CD4-positive, CD25-positive, alpha-beta regulatory T cell (primary cell): Measurements from ENCODE around the gene CCDC3. TPM values are rescaled to one million over a fixed set of nuclear protein-coding genes. Genes with fewer than 3 reads are reported as not detected.

ENCODE experiments used
- ATAC-seq, 2 donors: fragments of 150-1000 bp; cut with Tn5 transposase; one replicate each; pipeline ENCODE4 v1.10.0; 2021; ENCODE audit warnings: low read depth in 2 of 2, moderate number of reproducible peaks in 2 of 2, moderate library complexity in 1 of 2
- DNase-seq, 3 donors: peaks; one replicate each; pipeline versions ENCODE4 v3.0.0 to v3.0.0-alpha.2; 2012 to 2022; ENCODE audit warnings: mixed read lengths in 1 of 3
- H3K27ac ChIP-seq: one replicate; pipeline ENCODE4 v1.7.0; 2013; ENCODE audit warnings: mild to moderate bottlenecking, low read length; ENCODE audit not compliant: insufficient read depth, poor library complexity, severe bottlenecking
- H3K27me3 ChIP-seq: one replicate; pipeline ENCODE4 v1.7.0; 2013; ENCODE audit warnings: low read length; ENCODE audit not compliant: control insufficient read depth, insufficient read depth
- H3K36me3 ChIP-seq: one replicate; pipeline ENCODE4 v1.7.0; 2013; ENCODE audit warnings: mild to moderate bottlenecking, low read length, moderate library complexity; ENCODE audit not compliant: control insufficient read depth, insufficient read depth
- H3K4me1 ChIP-seq: 2 replicates; pipeline ENCODE4 v1.7.0; 2013; ENCODE audit warnings: mild to moderate bottlenecking, low read length; ENCODE audit not compliant: insufficient read depth, control insufficient read depth, poor library complexity, severe bottlenecking
- H3K4me3 ChIP-seq: one replicate; pipeline ENCODE4 v1.7.0; 2013; ENCODE audit warnings: low read depth, mild to moderate bottlenecking, low read length, moderate library complexity
- H3K9me3 ChIP-seq, 2 experiments: 1 replicate in 1 of 2; 2 replicates in 1 of 2; pipeline ENCODE4 v1.7.0; 2013; ENCODE audit warnings: low read length in 2 of 2, mild to moderate bottlenecking in 1 of 2, moderate library complexity in 1 of 2; ENCODE audit not compliant: control insufficient read depth in 2 of 2
- H3K27ac Mint-ChIP-seq, 3 donors: one replicate each; pipeline ENCODE4 v1.8.0; 2020 to 2022; ENCODE audit warnings: mild to moderate bottlenecking in 3 of 3, mixed read lengths in 3 of 3, moderate library complexity in 2 of 3
- H3K27me3 Mint-ChIP-seq: one replicate; pipeline ENCODE4 v1.8.0; 2022; ENCODE audit warnings: mild to moderate bottlenecking, mixed read lengths
- H3K36me3 Mint-ChIP-seq: one replicate; pipeline ENCODE4 v1.8.0; 2020; ENCODE audit warnings: mixed read lengths
- H3K4me1 Mint-ChIP-seq, 4 donors: one replicate each; pipeline ENCODE4 v1.8.0; 2020 to 2022; ENCODE audit warnings: mixed read lengths in 4 of 4, mild to moderate bottlenecking in 1 of 4
- H3K4me3 Mint-ChIP-seq, 4 donors: one replicate each; pipeline ENCODE4 v1.8.0; 2020 to 2022; ENCODE audit warnings: mild to moderate bottlenecking in 4 of 4, mixed read lengths in 4 of 4, moderate library complexity in 3 of 4
- H3K9me3 Mint-ChIP-seq, 7 donors: one replicate each; pipeline ENCODE4 v1.8.0; 2020 to 2022; ENCODE audit warnings: mixed read lengths in 7 of 7, mild to moderate bottlenecking in 3 of 7, moderate library complexity in 2 of 7
- polyA plus RNA-seq, 4 donors: library from polyadenylated mRNA; unstranded; fragments of 300-500 nt; fragmentation: Illumina TruSeq; gene quantifications; one replicate each; pipeline ENCODE4 v1.2.3, GENCODE V29; 2021
- total RNA-seq: library from RNA; stranded (reverse); gene quantifications from one replicate; pipeline ENCODE4 v1.2.3, GENCODE V29; 2022

CCDC3 gene
- total and polyA plus RNA-seq, 5 donors from 2014 or later: 0.15 TPM; not detected in 4

GRCh38 chr10:12929381-12929780 lies 72.1 kb downstream of the CCDC3 start:
- H3K4me3 ChIP-seq: no peak overlapping the region
- Mint-ChIP-seq H3K27ac (no peak overlapping the region), H3K27me3 (peaks cover 4% of the 10 kb centered on the region), H3K4me3 (no peak overlapping the region), H3K4me1 (no peaks in the 10 kb centered on the region), H3K9me3 (peaks cover 0 to 12% (median 2%) of the 10 kb centered on the region in 7 donors), H3K36me3 (no peaks in the 10 kb centered on the region)
- no peaks in the 10 kb centered on the region for H3K36me3 ChIP-seq
- DNase-seq (no peak), ATAC-seq (no peak)
- H3K27me3 ChIP-seq: peaks cover 3% of the 10 kb centered on the region
- no peaks in the 10 kb centered on the region for H3K9me3 ChIP-seq
- H3K4me1 ChIP-seq: no peaks in the 10 kb centered on the region
- H3K27ac ChIP-seq: no peak overlapping the region

- Mint-ChIP-seq H3K4me1 (no peaks in the 10 kb centered on the region), H3K9me3 (peaks cover 0 to 12% (median 0%) of the 10 kb centered on the region in 7 donors), H3K4me3 (no peak overlapping the region), H3K36me3 (no peaks in the 10 kb centered on the region), H3K27me3 (peaks cover 4% of the 10 kb centered on the region), H3K27ac (no peak overlapping the region)
- Histone ChIP-seq H3K27me3 (peaks cover 3% of the 10 kb centered on the region), H3K4me1 (no peaks in the 10 kb centered on the region), H3K36me3 (no peaks in the 10 kb centered on the region), H3K4me3 (no peak overlapping the region), H3K9me3 (no peaks in the 10 kb centered on the region), H3K27ac (no peak overlapping the region)
- DNase-seq: no peak
- ATAC-seq: no peak
These were observed 72.9 kb downstream of the CCDC3 start for GRCh38 chr10:12928571-12928970.

- Mint-ChIP-seq H3K27me3 (peaks cover 4% of the 10 kb centered on the region), H3K4me3 (no peak overlapping the region), H3K4me1 (no peaks in the 10 kb centered on the region), H3K27ac (no peak overlapping the region), H3K9me3 (peaks cover 0 to 11% (median 0%) of the 10 kb centered on the region in 7 donors), H3K36me3 (no peaks in the 10 kb centered on the region)
- Histone ChIP-seq H3K4me3 (no peak overlapping the region), H3K36me3 (no peaks in the 10 kb centered on the region), H3K4me1 (no peaks in the 10 kb centered on the region), H3K27me3 (peaks cover 3% of the 10 kb centered on the region), H3K27ac (no peak overlapping the region), H3K9me3 (no peaks in the 10 kb centered on the region)
- ATAC-seq (no peak), DNase-seq (no peak)
These were observed 73.6 kb downstream of the CCDC3 start for GRCh38 chr10:12927896-12928295.

- no peaks in the 10 kb centered on the region for H3K4me1 Mint-ChIP-seq
- H3K9me3 Mint-ChIP-seq: peaks cover 0 to 9% (median 1%) of the 10 kb centered on the region in 7 donors
- H3K36me3 Mint-ChIP-seq: no peaks in the 10 kb centered on the region
- ATAC-seq: no peak
- no peaks in the 10 kb centered on the region for H3K27me3 Mint-ChIP-seq
- Histone ChIP-seq H3K9me3 (no peaks in the 10 kb centered on the region), H3K27ac (no peak overlapping the region), H3K36me3 (no peaks in the 10 kb centered on the region), H3K4me1 (no peaks in the 10 kb centered on the region), H3K27me3 (peaks cover 3% of the 10 kb centered on the region), H3K4me3 (no peak overlapping the region)
- no peak overlapping the region for H3K4me3 Mint-ChIP-seq
- H3K27ac Mint-ChIP-seq: no peak overlapping the region
- DNase-seq: no peak
These were observed 75.7 kb downstream of the CCDC3 start for GRCh38 chr10:12925845-12926244.

GRCh38 chr10:12924911-12925310 lies 76.6 kb downstream of the CCDC3 start:
- no peaks in the 10 kb centered on the region for H3K4me1 Mint-ChIP-seq
- H3K27ac Mint-ChIP-seq: no peak overlapping the region
- DNase-seq: no peak
- no peak overlapping the region for H3K4me3 Mint-ChIP-seq
- H3K9me3 Mint-ChIP-seq: peaks cover 0 to 9% (median 1%) of the 10 kb centered on the region in 7 donors
- no peaks in the 10 kb centered on the region for H3K36me3 Mint-ChIP-seq
- H3K9me3 ChIP-seq: no peaks in the 10 kb centered on the region
- H3K27ac ChIP-seq: no peak overlapping the region
- H3K27me3 Mint-ChIP-seq: no peaks in the 10 kb centered on the region
- no peak for ATAC-seq
- H3K36me3 ChIP-seq: no peaks in the 10 kb centered on the region
- no peaks in the 10 kb centered on the region for H3K4me1 ChIP-seq
- no peak overlapping the region for H3K4me3 ChIP-seq
- H3K27me3 ChIP-seq: peaks cover 3% of the 10 kb centered on the region

- no peak overlapping the region for H3K27ac ChIP-seq
These were observed 79.2 kb downstream of the CCDC3 start for GRCh38 chr10:12922117-12922900.

GRCh38 chr10:12921163-12921562 lies 80.3 kb downstream of the CCDC3 start:
- Histone ChIP-seq H3K9me3 (no peaks in the 10 kb centered on the region), H3K36me3 (no peaks in the 10 kb centered on the region), H3K4me1 (no peaks in the 10 kb centered on the region), H3K27me3 (peaks cover 1% of the 10 kb centered on the region), H3K4me3 (no peak overlapping the region), H3K27ac (no peak overlapping the region)
- Mint-ChIP-seq H3K27me3 (peaks cover 9% of the 10 kb centered on the region), H3K4me1 (no peaks in the 10 kb centered on the region), H3K36me3 (no peaks in the 10 kb centered on the region), H3K4me3 (no peak overlapping the region), H3K9me3 (peaks cover 0 to 9% (median 0%) of the 10 kb centered on the region in 7 donors), H3K27ac (no peak overlapping the region)
- ATAC-seq (no peak), DNase-seq (no peak)

More at GRCh38 chr10:12922117-12922900, 79.2 kb downstream of the CCDC3 start:
- Mint-ChIP-seq H3K4me1 (no peaks in the 10 kb centered on the region), H3K27me3 (peaks cover 4% of the 10 kb centered on the region), H3K36me3 (no peaks in the 10 kb centered on the region), H3K9me3 (peaks cover 0 to 9% (median 1%) of the 10 kb centered on the region in 7 donors), H3K27ac (no peak overlapping the region), H3K4me3 (no peak overlapping the region)
- no peaks in the 10 kb centered on the region for H3K9me3 ChIP-seq
- no peaks in the 10 kb centered on the region for H3K4me1 ChIP-seq
- H3K36me3 ChIP-seq: no peaks in the 10 kb centered on the region
- peaks cover 3% of the 10 kb centered on the region for H3K27me3 ChIP-seq
- ATAC-seq (no peak), DNase-seq (no peak)
- H3K4me3 ChIP-seq: no peak overlapping the region

GRCh38 chr10:12919574-12919973 lies 81.9 kb downstream of the CCDC3 start:
- Histone ChIP-seq H3K4me1 (no peaks in the 10 kb centered on the region), H3K36me3 (no peaks in the 10 kb centered on the region), H3K27me3 (no peaks in the 10 kb centered on the region), H3K27ac (no peak overlapping the region), H3K9me3 (no peaks in the 10 kb centered on the region), H3K4me3 (no peak overlapping the region)
- Mint-ChIP-seq H3K4me3 (no peak overlapping the region), H3K4me1 (no peaks in the 10 kb centered on the region), H3K9me3 (peaks cover 0 to 2% (median 0%) of the 10 kb centered on the region in 7 donors), H3K27ac (no peak overlapping the region), H3K27me3 (peaks cover 16% of the 10 kb centered on the region), H3K36me3 (no peaks in the 10 kb centered on the region)
- DNase-seq: no peak
- ATAC-seq: no peak
